GM19099 (cell line): ENCODE results near the gene MAN1C1.

Source experiments
- POLR2A ChIP-seq: IDR thresholded peaks from 3 replicates; pipeline ENCODE4 v1.6.1; 2011; ENCODE audit warnings: low read depth; ENCODE audit not compliant: insufficient read length; ENCODE audit errors: extremely low read depth

MAN1C1 gene

GRCh38 chr1:25687221-25688017 lies 70.8 kb downstream of the MAN1C1 start:
- no peak for TF ChIP-seq POLR2A

GRCh38 chr1:25688390-25689119 lies 72.0 kb downstream of the MAN1C1 start:
- TF ChIP-seq POLR2A = no peak

GRCh38 chr1:25689686-25690381 lies 73.2 kb downstream of the MAN1C1 start:
- no peak for TF ChIP-seq POLR2A

- no peak for TF ChIP-seq POLR2A
Measured at GRCh38 chr1:25690396-25690956, 73.9 kb downstream of the MAN1C1 start.

GRCh38 chr1:25691211-25691610 lies 74.6 kb downstream of the MAN1C1 start:
- no peak for TF ChIP-seq POLR2A

- TF ChIP-seq POLR2A = no peak
Measured at GRCh38 chr1:25692560-25692959, 76.0 kb downstream of the MAN1C1 start.

GRCh38 chr1:25694167-25695007 lies 77.8 kb downstream of the MAN1C1 start:
- TF ChIP-seq POLR2A = no peak

GRCh38 chr1:25695090-25695770 lies 78.6 kb downstream of the MAN1C1 start:
- no peak for TF ChIP-seq POLR2A

- TF ChIP-seq POLR2A = no peak
Measured at GRCh38 chr1:25695771-25696311, 79.2 kb downstream of the MAN1C1 start.

GRCh38 chr1:25697435-25698217 lies 81.0 kb downstream of the MAN1C1 start:
- TF ChIP-seq POLR2A = no peak

- no peak for TF ChIP-seq POLR2A
Measured at GRCh38 chr1:25698252-25698651, 81.7 kb downstream of the MAN1C1 start.

GRCh38 chr1:25699500-25700143 lies 83.0 kb downstream of the MAN1C1 start:
- TF ChIP-seq POLR2A = no peak

GRCh38 chr1:25700144-25700523 lies 83.5 kb downstream of the MAN1C1 start:
- no peak for TF ChIP-seq POLR2A

- no peak for TF ChIP-seq POLR2A
Measured at GRCh38 chr1:25700626-25701025, 84.0 kb downstream of the MAN1C1 start.
